WTC11 (cell line): Measurements from ENCODE around the gene FHOD3. TPM values are rescaled to one million over a fixed set of nuclear protein-coding genes. Genes with fewer than 3 reads are reported as not detected.

Experiments used
- ATAC-seq: fragments of 200-7000 bp; cut with Tn5 transposase; 2 replicates; pipeline ENCODE4 v1.10.0; 2021; ENCODE audit warnings: mild to moderate bottlenecking, moderate library complexity
- CTCF ChIA-PET: fragments of 300-600 bp; sonication (Branson Sonifier 250); formaldehyde crosslinking; loops from one replicate; lab custom pipeline; 2021; ENCODE audit warnings: antibody characterized with exemption; lab: Charles Lee
- POLR2A ChIA-PET: fragments of 350-600 bp; sonication (Branson Sonifier 250); formaldehyde crosslinking; loops from one replicate; lab custom pipeline; 2021; ENCODE audit warnings: antibody characterized with exemption; lab: Charles Lee
- DNase-seq: peaks from one replicate; pipeline ENCODE4 v3.0.0; 2021; ENCODE audit warnings: low spot score
- H3K27ac Mint-ChIP-seq: 2 replicates; pipeline ENCODE4 v1.8.0; 2021; ENCODE audit warnings: mixed read lengths
- H3K27me3 Mint-ChIP-seq: 2 replicates; pipeline ENCODE4 v1.8.0; 2021; ENCODE audit warnings: low read depth, mild to moderate bottlenecking, moderate library complexity, mixed read lengths
- H3K36me3 Mint-ChIP-seq: 2 replicates; pipeline ENCODE4 v1.8.0; 2021; ENCODE audit warnings: mixed read lengths
- H3K4me1 Mint-ChIP-seq: 2 replicates; pipeline ENCODE4 v1.8.0; 2022; ENCODE audit warnings: mixed read lengths
- H3K4me3 Mint-ChIP-seq: 2 replicates; pipeline ENCODE4 v1.8.0; 2021; ENCODE audit warnings: mild to moderate bottlenecking, moderate library complexity, mixed read lengths
- H3K9me3 Mint-ChIP-seq: 2 replicates; pipeline ENCODE4 v1.8.0; 2021; ENCODE audit warnings: mixed read lengths
- ATF1 ChIP-seq: sonication (generic); formaldehyde crosslinking; IDR thresholded peaks from 2 replicates; pipeline ENCODE4 v1.8.1; 2023; ENCODE audit warnings: mild to moderate bottlenecking, moderate library complexity, missing genetic modification reagents
- E2F1 ChIP-seq: sonication (generic); formaldehyde crosslinking; IDR thresholded peaks from 2 replicates; pipeline ENCODE4 v1.8.0; 2022; ENCODE audit warnings: mild to moderate bottlenecking, missing genetic modification reagents
- ELF4 ChIP-seq: sonication (generic); formaldehyde crosslinking; IDR thresholded peaks from 2 replicates; pipeline ENCODE4 v1.8.1; 2022; ENCODE audit warnings: low read depth, mild to moderate bottlenecking, moderate library complexity, missing genetic modification reagents
- FOXP1 ChIP-seq: sonication (generic); formaldehyde crosslinking; IDR thresholded peaks from 2 replicates; pipeline ENCODE4 v1.8.0; 2022; ENCODE audit warnings: missing genetic modification reagents, mild to moderate bottlenecking, moderate library complexity, borderline replicate concordance
- GRHL2 ChIP-seq: fragments of 250-450 bp; sonication (Bioruptor Pico); IDR thresholded peaks from 2 replicates; pipeline ENCODE4 v1.8.0; 2022; ENCODE audit warnings: mild to moderate bottlenecking, moderate library complexity; ENCODE audit not compliant: insufficient replicate concordance, severe bottlenecking
- NFYB ChIP-seq: sonication (generic); formaldehyde crosslinking; conservative IDR thresholded peaks from 2 replicates; pipeline ENCODE4 v1.8.0; 2022; ENCODE audit warnings: low read depth, missing genetic modification reagents
- NR2C2 ChIP-seq: sonication (generic); formaldehyde crosslinking; IDR thresholded peaks from 2 replicates; pipeline ENCODE4 v1.8.0; 2022; ENCODE audit warnings: mild to moderate bottlenecking, missing genetic modification reagents
- TCF7 ChIP-seq: sonication (generic); formaldehyde crosslinking; IDR thresholded peaks from 2 replicates; pipeline ENCODE4 v1.8.0; 2022; ENCODE audit warnings: mild to moderate bottlenecking, low read depth, missing genetic modification reagents, moderate library complexity
- TEAD1 ChIP-seq: sonication (generic); formaldehyde crosslinking; IDR thresholded peaks from 2 replicates; pipeline ENCODE4 v1.8.0; 2022; ENCODE audit warnings: mild to moderate bottlenecking, missing genetic modification reagents
- TEAD4 ChIP-seq: sonication (generic); formaldehyde crosslinking; IDR thresholded peaks from 2 replicates; pipeline ENCODE4 v1.8.0; 2022; ENCODE audit warnings: mild to moderate bottlenecking, missing genetic modification reagents
- TP53 ChIP-seq: sonication (generic); formaldehyde crosslinking; IDR thresholded peaks from 2 replicates; pipeline ENCODE4 v1.8.1; 2023; ENCODE audit warnings: mild to moderate bottlenecking, missing genetic modification reagents
- USF2 ChIP-seq: sonication (generic); formaldehyde crosslinking; IDR thresholded peaks from 2 replicates; pipeline ENCODE4 v1.8.1; 2023; ENCODE audit warnings: mild to moderate bottlenecking, missing genetic modification reagents, moderate library complexity
- ZBTB43 ChIP-seq: sonication (generic); formaldehyde crosslinking; IDR thresholded peaks from 2 replicates; pipeline ENCODE4 v1.8.1; 2023; ENCODE audit warnings: mild to moderate bottlenecking, missing genetic modification reagents
- ZMAT4 ChIP-seq: fragments of 250-450 bp; sonication (Bioruptor Pico); IDR thresholded peaks from 2 replicates; pipeline ENCODE4 v1.9.0; 2021; ENCODE audit warnings: mild to moderate bottlenecking
- ZNF138 ChIP-seq: sonication (generic); formaldehyde crosslinking; conservative IDR thresholded peaks from 2 replicates; pipeline ENCODE4 v1.8.1; 2022; ENCODE audit warnings: mild to moderate bottlenecking, moderate library complexity, missing genetic modification reagents
- ZNF232 ChIP-seq: sonication (generic); formaldehyde crosslinking; IDR thresholded peaks from 2 replicates; pipeline ENCODE4 v1.8.0; 2022; ENCODE audit warnings: mild to moderate bottlenecking, missing genetic modification reagents
- ZNF263 ChIP-seq: sonication (generic); formaldehyde crosslinking; IDR thresholded peaks from 2 replicates; pipeline ENCODE4 v1.8.1; 2022; ENCODE audit warnings: low read depth, mild to moderate bottlenecking, moderate library complexity, missing genetic modification reagents
- ZNF532 ChIP-seq: fragments of 250-450 bp; sonication (Bioruptor Pico); IDR thresholded peaks from 2 replicates; pipeline ENCODE4 v1.9.0; 2021; ENCODE audit warnings: mild to moderate bottlenecking, borderline replicate concordance
- total RNA-seq: library from RNA; stranded (reverse); gene quantifications from 3 replicates; pipeline ENCODE4 v1.2.3, GENCODE V29; 2021

Gene FHOD3
- total RNA-seq, 1 experiment from 2014 or later = 3.8 TPM

GRCh38 chr18:36772241-36772723 is 474.8 kb downstream of the FHOD3 start (continued):
- TF ChIP-seq TEAD1 (CRISPR knock-in tag) (no peak), GRHL2 (CRISPR knock-in tag) (no peak), NFYB (CRISPR knock-in tag) (no peak), USF2 (CRISPR knock-in tag) (no peak)
- TF ChIP-seq, all 79 proteins: peak for 0

GRCh38 chr18:36775396-36775795 is 477.9 kb downstream of the FHOD3 start:
- H3K4me3 Mint-ChIP-seq = no peak overlapping the region
- H3K36me3 Mint-ChIP-seq = no peaks in the 10 kb centered on the region
- no peak for ATAC-seq
- TF ChIP-seq FOXP1 (CRISPR knock-in tag) (no peak), TCF7 (CRISPR knock-in tag) (no peak), E2F1 (no peak), ZNF532 (CRISPR knock-in tag) (no peak), ZNF232 (CRISPR knock-in tag) (no peak), ELF4 (CRISPR knock-in tag) (no peak), ZMAT4 (CRISPR knock-in tag) (no peak), NR2C2 (CRISPR knock-in tag) (no peak), ZNF263 (CRISPR knock-in tag) (no peak), ATF1 (no peak), ZNF138 (CRISPR knock-in tag) (no peak), TEAD4 (CRISPR knock-in tag) (no peak), ZBTB43 (CRISPR knock-in tag) (no peak), TP53 (CRISPR knock-in tag) (no peak)
- ChIA-PET POLR2A (no interaction called here), CTCF (no interaction called here)
- no peak for DNase-seq
- H3K9me3 Mint-ChIP-seq = no peaks in the 10 kb centered on the region
- no peak overlapping the region for H3K27ac Mint-ChIP-seq
- H3K4me1 Mint-ChIP-seq = peaks cover 9% of the 10 kb centered on the region
- no peaks in the 10 kb centered on the region for H3K27me3 Mint-ChIP-seq
